GM19099 (cell line): ENCODE measurements around the gene RTP2.

ENCODE experiments used
- POLR2A ChIP-seq: IDR thresholded peaks from 3 replicates; pipeline ENCODE4 v1.6.1; 2011; ENCODE audit warnings: low read depth; ENCODE audit not compliant: insufficient read length; ENCODE audit errors: extremely low read depth

The RTP2 gene

DNA sequence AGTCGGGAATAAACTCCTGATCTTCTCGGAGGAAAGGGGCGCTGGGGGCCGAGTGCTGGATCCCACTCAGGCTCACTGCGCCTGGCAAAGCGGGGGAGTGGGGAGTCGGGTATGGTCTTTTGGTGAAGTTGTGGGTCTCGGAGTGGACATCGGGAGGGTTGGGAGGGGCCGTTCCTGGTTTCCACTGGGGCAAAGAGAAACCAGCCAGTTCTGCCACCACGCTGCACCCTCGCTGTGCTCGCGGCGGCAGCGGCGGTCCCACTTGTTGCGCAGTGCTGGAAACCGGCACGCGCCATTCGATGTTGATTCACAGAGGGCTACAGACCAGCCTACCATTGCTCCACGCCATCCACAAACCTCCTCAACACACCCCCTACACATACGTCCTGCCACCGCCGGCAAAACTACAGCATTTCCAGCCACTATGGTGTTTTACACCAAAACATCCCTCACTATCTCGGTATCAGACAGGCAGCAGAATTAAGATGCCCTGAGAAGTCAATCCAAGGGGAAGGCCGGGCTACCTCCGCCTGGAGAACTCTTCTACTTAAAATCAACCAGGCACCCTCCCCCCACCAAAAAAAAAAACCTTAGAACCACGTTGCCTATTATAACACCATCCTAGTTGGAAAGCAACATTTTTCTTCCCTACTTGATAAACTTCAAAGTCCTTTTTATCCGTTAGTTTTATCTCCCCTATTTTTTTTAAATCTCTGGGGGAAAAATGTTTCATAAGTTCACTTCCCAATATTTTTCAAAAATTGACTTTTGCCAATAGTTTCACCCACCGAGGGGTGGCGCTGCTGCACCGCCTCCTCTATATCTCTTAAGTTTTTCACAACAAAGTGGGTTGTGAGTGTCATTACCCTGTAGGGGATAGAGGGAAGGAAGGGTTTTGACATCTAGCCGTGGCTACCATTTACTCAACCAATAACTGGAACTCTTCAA lies 39.3 kb upstream of the RTP2 start:
- TF ChIP-seq POLR2A = no peak

- no peak for TF ChIP-seq POLR2A
These were observed 38.4 kb upstream of the RTP2 start for GRCh38 chr3:187740421-187741399.

- no peak for TF ChIP-seq POLR2A
These were observed 37.4 kb upstream of the RTP2 start for GRCh38 chr3:187739561-187740332.

- TF ChIP-seq POLR2A = no peak
These were observed 36.8 kb upstream of the RTP2 start for GRCh38 chr3:187739094-187739560.

DNA sequence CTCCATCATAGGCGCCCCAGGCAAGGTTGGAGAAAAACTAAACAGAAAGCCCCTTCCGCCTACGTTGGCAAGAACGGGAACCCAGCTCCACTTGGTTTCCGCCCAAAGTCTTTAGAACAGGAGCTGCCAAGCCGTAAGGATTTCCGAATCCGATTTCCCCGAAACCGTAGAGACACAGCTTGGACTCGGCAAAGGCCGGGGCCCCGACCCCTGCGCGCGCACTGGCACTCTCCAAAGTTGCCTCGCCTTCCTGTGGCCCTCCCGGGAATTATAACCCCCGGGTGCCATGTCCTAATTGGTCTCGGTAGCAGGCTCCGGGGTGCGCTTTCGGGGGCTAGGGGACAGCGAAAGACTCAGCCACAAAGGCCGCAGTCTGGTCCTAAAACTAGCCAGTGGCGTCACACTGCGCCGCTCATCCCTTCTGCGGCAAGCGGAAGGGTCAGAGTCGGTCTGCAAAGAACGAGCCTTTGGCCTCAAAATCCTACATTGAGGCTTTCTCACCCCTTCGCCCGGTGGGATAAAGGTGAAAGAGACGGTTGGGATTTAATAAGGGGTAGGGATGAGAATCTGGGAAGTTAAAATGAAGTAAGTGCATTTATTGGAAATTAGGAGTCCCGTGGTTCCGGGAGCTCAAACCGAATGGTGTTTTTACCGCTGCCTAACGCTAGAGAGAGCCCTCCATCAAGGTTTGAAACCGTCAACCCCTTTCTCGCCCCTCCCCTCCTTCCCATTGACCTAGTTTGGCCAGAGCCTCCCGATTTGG lies 36.2 kb upstream of the RTP2 start:
- no peak for TF ChIP-seq POLR2A

DNA sequence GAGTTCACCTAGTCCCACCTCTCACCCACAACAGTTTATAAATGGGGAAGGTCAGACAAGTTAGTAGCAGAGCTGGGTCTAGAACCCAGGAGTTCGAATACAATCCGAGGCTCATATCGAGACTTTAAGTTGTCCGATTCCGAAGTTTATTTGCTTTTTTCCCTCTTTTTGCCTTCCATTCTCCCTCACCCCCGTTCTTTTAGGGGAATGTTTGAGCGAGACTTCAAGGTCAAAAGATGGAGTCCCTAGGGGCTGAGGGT lies 35.6 kb upstream of the RTP2 start:
- TF ChIP-seq POLR2A = no peak

DNA sequence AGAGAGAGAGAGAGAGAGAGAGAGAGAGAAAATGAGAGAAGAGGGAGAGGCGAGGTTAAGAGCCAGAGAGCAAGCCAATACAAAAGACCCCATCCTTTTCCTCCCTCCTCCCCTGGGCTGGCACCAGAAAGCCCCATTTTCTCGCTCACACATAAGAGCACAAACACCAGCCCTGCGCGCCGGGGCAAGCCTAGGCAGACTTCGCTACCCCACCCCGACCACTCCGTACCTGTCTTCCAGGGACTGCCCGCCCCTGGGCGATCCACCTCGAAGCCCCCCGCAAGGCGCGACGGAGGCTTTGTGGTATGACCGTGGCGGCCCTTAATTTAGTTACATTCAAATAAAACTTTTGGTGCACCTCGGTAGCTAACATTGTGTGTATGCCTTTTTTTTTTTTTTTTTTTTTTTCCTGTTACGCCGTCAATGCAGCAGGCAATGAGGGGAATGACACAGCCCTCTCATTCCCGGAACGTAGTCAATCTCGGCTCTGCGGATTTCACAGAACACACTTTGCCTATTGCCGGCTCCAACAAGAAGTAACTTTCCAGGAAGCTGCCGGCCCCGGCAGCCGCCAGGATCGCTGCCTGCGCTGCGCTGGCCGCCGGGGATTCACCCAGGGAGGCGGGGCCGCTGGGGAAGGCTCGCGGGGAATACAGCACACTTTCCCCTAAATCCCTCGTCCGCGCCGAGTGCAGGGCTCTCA lies 35.2 kb upstream of the RTP2 start:
- TF ChIP-seq POLR2A = no peak

GRCh38 chr3:187737006-187737367 lies 34.6 kb upstream of the RTP2 start:
- no peak for TF ChIP-seq POLR2A

DNA sequence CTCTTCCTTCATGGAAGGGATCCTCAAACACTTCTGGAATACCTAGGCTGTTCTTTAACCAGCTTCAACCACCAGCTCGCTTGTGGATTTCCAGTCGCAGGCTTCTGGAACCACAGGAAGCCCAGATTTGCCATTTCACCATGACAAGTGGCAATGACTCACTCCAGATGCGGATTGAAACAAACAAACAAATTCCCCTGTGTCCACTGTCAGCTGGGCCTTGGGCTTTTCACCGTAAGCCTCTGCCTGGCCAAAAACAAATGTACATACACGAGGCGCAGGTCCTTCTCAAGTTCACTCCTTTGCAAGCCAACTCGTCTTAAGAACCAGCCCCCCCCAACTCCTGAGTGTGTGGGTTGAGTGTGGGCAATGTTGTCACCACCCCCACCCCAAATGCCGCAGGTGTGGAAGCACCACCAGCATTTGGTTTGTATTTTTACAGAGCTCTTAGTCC lies 34.1 kb upstream of the RTP2 start:
- no peak for TF ChIP-seq POLR2A

- no peak for TF ChIP-seq POLR2A
These were observed 33.5 kb upstream of the RTP2 start for GRCh38 chr3:187735837-187736236.

GRCh38 chr3:187735383-187735782 lies 33.0 kb upstream of the RTP2 start:
- TF ChIP-seq POLR2A = no peak

DNA sequence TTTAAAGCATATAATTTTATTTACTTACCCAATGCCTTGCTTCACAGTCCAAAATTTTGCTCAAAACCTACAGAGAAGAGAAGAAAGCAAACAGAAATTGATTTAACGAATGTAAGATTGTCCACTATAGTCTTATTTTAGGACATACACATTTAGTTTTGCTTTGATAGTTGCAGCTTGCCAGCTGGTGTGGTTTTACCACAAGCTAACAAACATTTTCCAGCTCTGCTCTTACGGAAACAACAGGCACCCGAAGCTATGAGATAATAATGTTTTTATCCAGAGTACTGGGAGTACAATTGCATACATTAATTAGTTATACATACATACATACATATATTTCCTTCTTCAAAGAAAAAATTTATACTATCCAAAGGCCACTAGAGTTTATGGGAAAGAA lies 32.5 kb upstream of the RTP2 start:
- no peak for TF ChIP-seq POLR2A

DNA sequence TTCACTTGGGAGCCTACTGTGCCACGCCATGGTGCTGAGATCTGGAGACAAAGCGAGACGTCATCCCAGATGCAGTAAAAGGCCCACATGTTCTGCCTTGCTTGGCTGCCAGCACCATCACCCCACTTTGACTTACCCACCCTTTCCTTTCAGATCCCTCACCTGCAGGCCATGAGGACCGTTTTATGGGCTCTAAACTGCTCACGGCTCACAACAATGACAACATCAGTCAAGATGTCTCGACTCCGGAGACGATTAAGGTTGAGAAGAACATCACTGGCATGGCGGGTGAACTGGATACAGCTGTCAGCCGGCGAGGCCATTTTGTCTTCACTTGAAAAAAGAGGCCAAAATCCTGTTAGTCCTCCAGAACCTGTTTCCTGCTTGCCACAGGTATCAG lies 31.0 kb upstream of the RTP2 start:
- no peak for TF ChIP-seq POLR2A

DNA sequence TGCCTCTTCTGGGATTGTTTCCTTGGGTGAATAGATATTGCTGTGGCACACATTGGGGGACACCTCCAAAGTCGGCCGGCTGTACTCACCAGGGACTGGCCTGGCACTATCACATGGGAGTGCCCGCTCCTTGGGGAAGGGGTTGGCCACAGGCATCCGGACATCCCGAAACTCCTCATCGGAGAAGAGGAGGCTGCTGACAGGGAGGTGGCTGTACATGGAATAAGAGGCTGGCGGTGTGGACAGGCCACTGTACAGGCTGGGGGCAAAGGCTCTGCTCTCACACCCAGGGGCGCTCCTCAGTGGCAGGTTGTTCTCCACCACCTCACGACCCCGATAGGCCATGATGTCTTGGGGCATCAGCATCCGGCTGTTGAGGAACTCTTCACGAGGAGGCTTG lies 27.2 kb upstream of the RTP2 start:
- no peak for TF ChIP-seq POLR2A
